Measurements from ENCODE around the gene SKOR1.

The SKOR1 gene

GRCh38 chr15:67843571-67844387, 18.5 kb downstream of the SKOR1 start:
- Histone ChIP-seq H3K36me3 (ENCODE audit: control insufficient read depth, insufficient read depth, low read length) (no peaks in the 10 kb centered on the region), H3K4me1 (ENCODE audit: control insufficient read depth, insufficient read depth, low read length) (peaks cover 34% of the 10 kb centered on the region), H3K9me3 (ENCODE audit: control insufficient read depth, insufficient read depth, low read depth, low read length) (no peaks in the 10 kb centered on the region), H3K27me3 (ENCODE audit: control insufficient read depth, insufficient read depth, low read length) (peaks cover 4% of the 10 kb centered on the region; the same call in 1 of the 2 replicates), H3K9ac (ENCODE audit: low read length) (no peak overlapping the region), H3K4me3 (ENCODE audit: low read depth, low read length) (no peak overlapping the region), H3K27ac (ENCODE audit: low read depth, low read length) (no peak overlapping the region; the same call in 1 of the 2 replicates)

GRCh38 chr15:67845974-67846373, 20.7 kb downstream of the SKOR1 start:
- Histone ChIP-seq H3K27ac (ENCODE audit: low read depth, low read length) (no peak overlapping the region), H3K27me3 (ENCODE audit: control insufficient read depth, insufficient read depth, low read length) (no peaks in the 10 kb centered on the region), H3K4me1 (ENCODE audit: control insufficient read depth, insufficient read depth, low read length) (peaks cover 39% of the 10 kb centered on the region), H3K36me3 (ENCODE audit: control insufficient read depth, insufficient read depth, low read length) (no peaks in the 10 kb centered on the region), H3K9me3 (ENCODE audit: control insufficient read depth, insufficient read depth, low read depth, low read length) (peaks cover 4% of the 10 kb centered on the region; the same call in 1 of the 2 replicates), H3K4me3 (ENCODE audit: low read depth, low read length) (no peak overlapping the region), H3K9ac (ENCODE audit: low read length) (no peak overlapping the region)

GRCh38 chr15:67849538-67849937, 24.2 kb downstream of the SKOR1 start:
- H3K27ac ChIP-seq (ENCODE audit: low read depth, low read length) = no peak overlapping the region
- no peak overlapping the region for H3K9ac ChIP-seq (ENCODE audit: low read length)
- H3K36me3 ChIP-seq (ENCODE audit: control insufficient read depth, insufficient read depth, low read length) = no peaks in the 10 kb centered on the region
- H3K9me3 ChIP-seq (ENCODE audit: control insufficient read depth, insufficient read depth, low read depth, low read length) = peaks cover 4% of the 10 kb centered on the region; the same call in 1 of the 2 replicates
- H3K4me1 ChIP-seq (ENCODE audit: control insufficient read depth, insufficient read depth, low read length) = peaks cover 35% of the 10 kb centered on the region
- no peaks in the 10 kb centered on the region for H3K27me3 ChIP-seq (ENCODE audit: control insufficient read depth, insufficient read depth, low read length)
- no peak overlapping the region for H3K4me3 ChIP-seq (ENCODE audit: low read depth, low read length)

GRCh38 chr15:67850336-67850735, 25.0 kb downstream of the SKOR1 start:
- peaks cover 29% of the 10 kb centered on the region for H3K4me1 ChIP-seq (ENCODE audit: control insufficient read depth, insufficient read depth, low read length)
- no peak overlapping the region for H3K27ac ChIP-seq (ENCODE audit: low read depth, low read length)
- no peak overlapping the region for H3K4me3 ChIP-seq (ENCODE audit: low read depth, low read length)
- no peaks in the 10 kb centered on the region for H3K36me3 ChIP-seq (ENCODE audit: control insufficient read depth, insufficient read depth, low read length)
- H3K9me3 ChIP-seq (ENCODE audit: control insufficient read depth, insufficient read depth, low read depth, low read length) = peaks cover 4% of the 10 kb centered on the region; the same call in 1 of the 2 replicates
- no peak overlapping the region for H3K9ac ChIP-seq (ENCODE audit: low read length)
- no peaks in the 10 kb centered on the region for H3K27me3 ChIP-seq (ENCODE audit: control insufficient read depth, insufficient read depth, low read length)

- Histone ChIP-seq H3K4me3 (ENCODE audit: low read depth, low read length) (no peak overlapping the region), H3K4me1 (ENCODE audit: control insufficient read depth, insufficient read depth, low read length) (peaks cover 34% of the 10 kb centered on the region), H3K27ac (ENCODE audit: low read depth, low read length) (no peak overlapping the region)
Measured at GRCh38 chr15:67850994-67851571, 25.8 kb downstream of the SKOR1 start.

GRCh38 chr15:67852418-67852817, 27.1 kb downstream of the SKOR1 start:
- Histone ChIP-seq H3K4me1 (ENCODE audit: control insufficient read depth, insufficient read depth, low read length) (peaks cover 35% of the 10 kb centered on the region), H3K27me3 (ENCODE audit: control insufficient read depth, insufficient read depth, low read length) (no peaks in the 10 kb centered on the region), H3K27ac (ENCODE audit: low read depth, low read length) (no peak overlapping the region), H3K4me3 (ENCODE audit: low read depth, low read length) (no peak overlapping the region), H3K9me3 (ENCODE audit: control insufficient read depth, insufficient read depth, low read depth, low read length) (peaks cover 4% of the 10 kb centered on the region; the same call in 1 of the 2 replicates), H3K36me3 (ENCODE audit: control insufficient read depth, insufficient read depth, low read length) (no peaks in the 10 kb centered on the region), H3K9ac (ENCODE audit: low read length) (no peak overlapping the region)

More at GRCh38 chr15:67850994-67851571, 25.8 kb downstream of the SKOR1 start:
- H3K36me3 ChIP-seq (ENCODE audit: control insufficient read depth, insufficient read depth, low read length) = no peaks in the 10 kb centered on the region
- H3K9ac ChIP-seq (ENCODE audit: low read length) = no peak overlapping the region
- H3K27me3 ChIP-seq (ENCODE audit: control insufficient read depth, insufficient read depth, low read length) = no peaks in the 10 kb centered on the region
- peaks cover 4% of the 10 kb centered on the region; the same call in 1 of the 2 replicates for H3K9me3 ChIP-seq (ENCODE audit: control insufficient read depth, insufficient read depth, low read depth, low read length)

- H3K4me3 ChIP-seq (ENCODE audit: low read depth, low read length) = no peak overlapping the region
- no peak overlapping the region for H3K9ac ChIP-seq (ENCODE audit: low read length)
- peaks cover 4% of the 10 kb centered on the region; the same call in 1 of the 2 replicates for H3K9me3 ChIP-seq (ENCODE audit: control insufficient read depth, insufficient read depth, low read depth, low read length)
- no peaks in the 10 kb centered on the region for H3K36me3 ChIP-seq (ENCODE audit: control insufficient read depth, insufficient read depth, low read length)
- H3K4me1 ChIP-seq (ENCODE audit: control insufficient read depth, insufficient read depth, low read length) = peaks cover 41% of the 10 kb centered on the region
- H3K27ac ChIP-seq (ENCODE audit: low read depth, low read length) = no peak overlapping the region
- no peaks in the 10 kb centered on the region for H3K27me3 ChIP-seq (ENCODE audit: control insufficient read depth, insufficient read depth, low read length)
Measured at GRCh38 chr15:67853454-67853853, 28.1 kb downstream of the SKOR1 start.

GRCh38 chr15:67854358-67854757, 29.0 kb downstream of the SKOR1 start:
- Histone ChIP-seq H3K9me3 (ENCODE audit: control insufficient read depth, insufficient read depth, low read depth, low read length) (peaks cover 2% of the 10 kb centered on the region; the same call in 1 of the 2 replicates), H3K4me1 (ENCODE audit: control insufficient read depth, insufficient read depth, low read length) (peaks cover 41% of the 10 kb centered on the region), H3K27ac (ENCODE audit: low read depth, low read length) (no peak overlapping the region), H3K27me3 (ENCODE audit: control insufficient read depth, insufficient read depth, low read length) (no peaks in the 10 kb centered on the region), H3K36me3 (ENCODE audit: control insufficient read depth, insufficient read depth, low read length) (no peaks in the 10 kb centered on the region), H3K9ac (ENCODE audit: low read length) (no peak overlapping the region), H3K4me3 (ENCODE audit: low read depth, low read length) (no peak overlapping the region)

- no peaks in the 10 kb centered on the region for H3K27me3 ChIP-seq (ENCODE audit: control insufficient read depth, insufficient read depth, low read length)
- H3K4me1 ChIP-seq (ENCODE audit: control insufficient read depth, insufficient read depth, low read length) = peaks cover 40% of the 10 kb centered on the region
- H3K36me3 ChIP-seq (ENCODE audit: control insufficient read depth, insufficient read depth, low read length) = no peaks in the 10 kb centered on the region
- H3K9me3 ChIP-seq (ENCODE audit: control insufficient read depth, insufficient read depth, low read depth, low read length) = no peaks in the 10 kb centered on the region
- H3K4me3 ChIP-seq (ENCODE audit: low read depth, low read length) = no peak overlapping the region
- H3K9ac ChIP-seq (ENCODE audit: low read length) = no peak overlapping the region
- H3K27ac ChIP-seq (ENCODE audit: low read depth, low read length) = no peak overlapping the region
Measured at GRCh38 chr15:67855842-67856241, 30.5 kb downstream of the SKOR1 start.

GRCh38 chr15:67857220-67857619, 31.9 kb downstream of the SKOR1 start:
- Histone ChIP-seq H3K9ac (ENCODE audit: low read length) (no peak overlapping the region), H3K27me3 (ENCODE audit: control insufficient read depth, insufficient read depth, low read length) (no peaks in the 10 kb centered on the region), H3K36me3 (ENCODE audit: control insufficient read depth, insufficient read depth, low read length) (no peaks in the 10 kb centered on the region), H3K27ac (ENCODE audit: low read depth, low read length) (no peak overlapping the region), H3K4me3 (ENCODE audit: low read depth, low read length) (no peak overlapping the region), H3K4me1 (ENCODE audit: control insufficient read depth, insufficient read depth, low read length) (peaks cover 39% of the 10 kb centered on the region), H3K9me3 (ENCODE audit: control insufficient read depth, insufficient read depth, low read depth, low read length) (no peaks in the 10 kb centered on the region)

- Histone ChIP-seq H3K4me1 (ENCODE audit: control insufficient read depth, insufficient read depth, low read length) (peaks cover 31% of the 10 kb centered on the region), H3K9me3 (ENCODE audit: control insufficient read depth, insufficient read depth, low read depth, low read length) (no peaks in the 10 kb centered on the region), H3K36me3 (ENCODE audit: control insufficient read depth, insufficient read depth, low read length) (no peaks in the 10 kb centered on the region), H3K27me3 (ENCODE audit: control insufficient read depth, insufficient read depth, low read length) (peaks cover 12% of the 10 kb centered on the region; the same call in 1 of the 2 replicates), H3K27ac (ENCODE audit: low read depth, low read length) (no peak overlapping the region), H3K4me3 (ENCODE audit: low read depth, low read length) (no peak overlapping the region), H3K9ac (ENCODE audit: low read length) (no peak overlapping the region)
Measured at GRCh38 chr15:67859331-67859946, 34.1 kb downstream of the SKOR1 start.
